GM21528 (cell line): Measurements from ENCODE around the gene C12orf76.

Experiments
- ATAC-seq: cut with Tn5 transposase; IDR thresholded peaks from one replicate; pipeline ENCODE4 v1.9.1; 2021; ENCODE audit warnings: mild to moderate bottlenecking, moderate library complexity; ENCODE audit not compliant: unreplicated experiment, low FRiP score

Gene C12orf76

GRCh38 chr12:109997393-109997792, 50.9 kb downstream of the C12orf76 start:
- ATAC-seq: no peak

GRCh38 chr12:109996483-109996853, 51.9 kb downstream of the C12orf76 start:
- no peak for ATAC-seq

DNA sequence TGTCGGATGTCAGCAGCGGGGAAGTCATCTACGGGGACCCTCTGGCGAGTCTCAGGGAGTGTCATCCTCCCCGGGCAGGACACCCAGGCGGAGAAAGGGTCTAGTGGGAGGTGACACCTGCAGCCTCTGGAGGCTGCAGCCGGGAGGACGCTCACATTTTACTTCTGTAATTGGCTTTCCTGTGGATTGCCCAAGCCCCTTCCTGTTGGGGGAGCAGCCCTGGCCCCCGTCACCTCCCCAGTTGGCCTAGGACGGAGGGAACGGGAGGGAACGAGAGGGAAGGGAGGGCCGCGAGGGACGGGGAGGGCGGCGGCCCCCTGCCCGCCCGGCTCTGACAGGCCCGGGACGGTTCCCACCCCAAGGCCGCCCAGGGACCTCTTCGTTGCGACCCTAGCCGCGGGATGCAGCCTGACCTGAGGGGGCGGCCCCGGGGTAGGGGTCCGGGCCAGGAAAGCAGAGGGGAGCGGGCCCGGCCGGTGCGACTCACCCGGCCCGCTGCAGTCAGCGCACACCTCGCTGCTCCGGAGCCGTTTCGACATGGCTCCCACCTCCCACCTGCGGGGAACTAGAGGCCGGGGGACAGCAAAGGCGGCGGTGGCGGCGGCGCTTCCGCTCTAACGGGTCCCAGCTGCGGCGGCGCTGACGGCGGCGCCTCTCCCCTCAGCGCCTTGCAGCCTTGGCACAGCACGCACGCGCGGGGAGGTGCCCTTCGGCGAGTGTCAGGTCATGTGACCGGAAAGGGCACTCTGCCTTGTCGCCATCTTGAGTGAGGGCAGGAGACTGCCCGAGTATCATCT, 52.4 kb downstream of the C12orf76 start, which contains the start of gene GIT2:
TSS of gene GIT2 (minus strand) at position 683 of the 797 bp plus-strand sequence. CDS start at position 539, 144 bp downstream.
- ATAC-seq: peak; percentile 62

DNA sequence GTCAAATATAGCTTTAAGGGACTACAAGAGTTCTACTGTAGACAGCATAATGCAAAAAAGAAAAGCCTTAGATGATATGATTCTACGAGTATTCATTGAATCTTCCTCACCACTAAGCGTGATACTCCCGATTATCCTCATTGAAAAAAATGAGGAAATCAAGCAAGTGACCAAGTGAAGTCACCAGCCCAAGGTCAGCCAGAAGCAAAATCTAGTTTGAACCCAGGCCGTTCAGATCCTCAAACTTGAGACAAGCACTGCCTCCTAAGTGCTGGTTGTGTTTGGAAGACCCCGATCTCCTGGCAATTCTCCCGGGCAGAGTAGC, 53.0 kb downstream of the C12orf76 start:
- ATAC-seq: no peak

DNA sequence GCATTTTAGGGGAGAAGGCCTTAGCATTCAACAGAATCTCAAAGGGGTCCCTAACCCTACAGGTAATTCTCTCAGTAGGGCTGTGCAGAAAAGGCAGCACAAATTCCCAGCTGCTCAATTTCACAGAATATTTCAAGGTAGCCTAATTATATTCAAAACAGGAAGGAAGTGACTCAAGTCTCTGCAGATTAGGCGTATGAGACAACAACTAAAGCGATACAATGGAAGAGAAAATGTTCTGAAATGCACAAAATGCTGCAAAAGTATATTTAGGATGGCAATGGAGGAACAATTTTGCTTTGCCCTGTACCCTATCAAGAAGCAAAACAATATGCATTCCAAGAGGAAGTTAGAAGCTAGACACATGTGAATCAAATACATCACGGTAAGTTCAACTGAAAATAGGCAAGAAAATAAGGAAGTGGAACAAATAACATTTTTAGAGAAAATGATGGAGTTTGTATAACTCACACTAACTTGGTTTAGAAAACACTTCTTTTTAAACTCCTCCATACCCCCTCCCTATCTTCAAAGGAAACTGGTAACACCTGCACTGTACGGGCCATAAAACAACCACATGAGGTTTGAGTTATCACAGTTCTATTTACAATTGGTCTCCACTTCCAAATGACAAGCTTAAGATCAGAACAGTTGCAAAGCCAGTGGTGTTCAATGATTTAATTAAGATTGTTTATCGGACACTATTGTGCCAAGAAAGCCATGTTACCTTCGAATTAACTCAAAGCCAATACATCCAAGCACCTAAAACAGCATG, 53.7 kb downstream of the C12orf76 start:
- no peak for ATAC-seq

DNA sequence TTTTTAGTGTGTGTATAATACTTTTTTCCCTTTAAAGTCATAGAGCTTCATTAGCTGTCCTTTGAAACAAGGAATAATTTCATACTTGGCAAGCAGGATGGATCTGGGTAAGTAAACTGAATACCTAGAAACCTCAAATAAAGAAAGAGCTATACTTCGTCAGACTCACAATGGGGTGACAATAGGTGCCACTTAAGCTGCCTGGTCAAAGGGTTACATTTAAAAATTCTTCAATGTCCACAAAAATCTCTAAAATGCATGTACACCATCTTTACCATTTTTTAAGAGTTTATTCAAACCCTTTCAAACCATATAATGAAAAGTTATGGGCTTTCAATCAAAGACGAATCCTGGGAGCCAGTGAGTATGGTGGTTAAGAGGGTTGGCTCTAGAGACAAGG, 55.2 kb downstream of the C12orf76 start:
- ATAC-seq: no peak

DNA sequence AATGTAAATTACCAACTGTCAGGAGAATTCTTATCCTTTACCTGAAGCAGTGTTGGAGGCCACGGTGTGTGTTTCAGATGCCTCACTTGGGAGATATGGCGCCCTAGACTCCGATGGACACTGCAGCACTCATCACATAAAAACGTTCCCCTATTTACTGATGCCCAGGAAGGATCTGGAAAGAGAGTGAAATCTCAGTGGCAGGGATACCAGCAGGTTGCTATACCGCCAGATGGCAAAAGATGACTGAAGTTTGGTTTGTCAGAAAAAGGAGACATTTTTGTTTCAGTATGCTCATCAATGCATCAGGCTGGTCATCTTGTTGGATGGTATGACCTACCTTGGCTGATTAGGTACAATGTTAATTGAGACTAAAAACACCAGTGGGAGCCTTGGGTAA, 56.7 kb downstream of the C12orf76 start:
- no peak for ATAC-seq
